GM19193 (cell line): Measurements from ENCODE around the gene MFSD6.

Source experiments
- POLR2A ChIP-seq: IDR thresholded peaks from 4 replicates; pipeline ENCODE4 v1.6.1; 2011; ENCODE audit not compliant: insufficient read depth, insufficient read length; ENCODE audit errors: extremely low read depth

MFSD6 gene

GRCh38 chr2:190407662-190408537 is at the start of gene MFSD6:
Gene MFSD6, plus strand, starts transcription at chr2:190408355. Its CDS starts 27,675 bp downstream, at chr2:190436030.
- no peak for TF ChIP-seq POLR2A

- TF ChIP-seq POLR2A: no peak
Measured at GRCh38 chr2:190360561-190360960, 47.6 kb upstream of the MFSD6 start.

- TF ChIP-seq POLR2A: no peak
Measured at GRCh38 chr2:190360965-190361364, 47.2 kb upstream of the MFSD6 start.

GRCh38 chr2:190361572-190361971 is 46.6 kb upstream of the MFSD6 start:
- TF ChIP-seq POLR2A: no peak

GRCh38 chr2:190362894-190363293 is 45.3 kb upstream of the MFSD6 start:
- TF ChIP-seq POLR2A: no peak

GRCh38 chr2:190365499-190366204 is 42.5 kb upstream of the MFSD6 start:
- no peak for TF ChIP-seq POLR2A

- TF ChIP-seq POLR2A: no peak
Measured at GRCh38 chr2:190366248-190366753, 41.9 kb upstream of the MFSD6 start.

GRCh38 chr2:190367091-190367490 is 41.1 kb upstream of the MFSD6 start:
- no peak for TF ChIP-seq POLR2A

GRCh38 chr2:190369635-190370034 is 38.5 kb upstream of the MFSD6 start:
- TF ChIP-seq POLR2A: no peak

GRCh38 chr2:190376083-190376482 is 32.1 kb upstream of the MFSD6 start:
- TF ChIP-seq POLR2A: no peak

GRCh38 chr2:190376591-190377245 is 31.4 kb upstream of the MFSD6 start:
- TF ChIP-seq POLR2A: no peak

GRCh38 chr2:190378880-190379237 is 29.3 kb upstream of the MFSD6 start:
- no peak for TF ChIP-seq POLR2A

- no peak for TF ChIP-seq POLR2A
Measured at GRCh38 chr2:190379249-190379964, 28.7 kb upstream of the MFSD6 start.

- no peak for TF ChIP-seq POLR2A
Measured at GRCh38 chr2:190380962-190381412, 27.2 kb upstream of the MFSD6 start.

GRCh38 chr2:190382851-190383250 is 25.3 kb upstream of the MFSD6 start:
- no peak for TF ChIP-seq POLR2A

- no peak for TF ChIP-seq POLR2A
Measured at GRCh38 chr2:190387422-190387821, 20.7 kb upstream of the MFSD6 start.

- TF ChIP-seq POLR2A: no peak
Measured at GRCh38 chr2:190396271-190396670, 11.9 kb upstream of the MFSD6 start.
